ENCODE measurements around the gene MBNL1. TPM values are rescaled to one million over a fixed set of nuclear protein-coding genes. Genes with fewer than 3 reads are reported as not detected.
A peak's percentile ranks its signal among the peaks of the same experiment; 100 is the strongest.

MBNL1 gene
- total and polyA plus RNA-seq, 2 of the 4 experiments (the other 2 are of a cell fraction) = 127 to 664 TPM

- WGBS, 2 experiments (ENCODE audit: extremely low coverage in 2 of 2, insufficient read length in 1 of 2) = no CpG with 5 or more reads among the region's 5 CpGs
- Histone ChIP-seq H3K79me1 (ENCODE audit: low read depth in 1 of 2, low read length in 2 of 2) (peaks cover 0 to 36% of the 10 kb centered on the region in 2 experiments; a peak in 2 of 4 replicates), H2BK5ac (ENCODE audit: low read depth, low read length, poor library complexity, severe bottlenecking) (peak overlapping the region; percentile 3), H4K20me1 (ENCODE audit: insufficient read depth, low read length) (peaks cover 60% of the 10 kb centered on the region), H2AFZ (replicated peaks; ENCODE audit: low read length, poor library complexity) (no peak overlapping the region), H3K4me1 (ENCODE audit: control insufficient read depth, insufficient read depth, low read length) (peaks cover 9% of the 10 kb centered on the region; the same call in 1 of the 2 replicates), H3K4me3 (ENCODE audit: insufficient read depth, low read depth, low read length) (no peak overlapping the region), H2BK120ac (ENCODE audit: low read depth, low read length) (no peak overlapping the region), H3K27me3 (ENCODE audit: control insufficient read depth, insufficient read depth, low read length) (no peaks in the 10 kb centered on the region), H2BK15ac (ENCODE audit: low read depth, low read length) (no peak overlapping the region), H2BK20ac (ENCODE audit: low read depth, low read length) (no peak overlapping the region), H3K36me3 (ENCODE audit: control insufficient read depth, insufficient read depth, low read length) (no peaks in the 10 kb centered on the region; the same call in 1 of the 2 replicates), H3K56ac (ENCODE audit: extremely low read depth, insufficient read depth, low read length) (no peak overlapping the region), H3K4me2 (ENCODE audit: low read depth, low read length) (no peak overlapping the region), H3K27ac (ENCODE audit: insufficient read depth, low read length) (no peak overlapping the region), H3K9me1 (ENCODE audit: insufficient read depth, low read length) (peaks cover 17% of the 10 kb centered on the region), H4K5ac (ENCODE audit: low read depth, low read length) (no peak overlapping the region), H3K9ac (ENCODE audit: low read depth, low read length) (no peak overlapping the region), H2AK5ac (ENCODE audit: low read depth, low read length) (no peak overlapping the region), H3K9me3 (ENCODE audit: control insufficient read depth, insufficient read depth, low read length) (no peaks in the 10 kb centered on the region), H3K18ac (ENCODE audit: low read depth, low read length) (no peak overlapping the region), H3K14ac (replicated peaks; ENCODE audit: low read depth, low read length) (no peak overlapping the region), H3K4ac (ENCODE audit: low read depth, low read length) (no peak overlapping the region), H4K8ac (ENCODE audit: low read depth in 2 of 2, low read length in 2 of 2) (no peak overlapping the region), H3K23ac (ENCODE audit: low read depth, low read length) (no peak overlapping the region), H4K91ac (ENCODE audit: insufficient read depth, low read depth, low read length) (no peak overlapping the region), H2AK9ac (replicated peaks; ENCODE audit: low read depth, low read length, poor library complexity) (no peak overlapping the region)
- ATAC-seq (ENCODE audit: low read depth) (no peak), DNase-seq (no peak)
- POLR2A ChIA-PET (ENCODE audit: unreplicated experiment) = no interaction called here
- CTCF ChIA-PET = interaction anchor here (0.6 kb wide), 1 partner anchor 96 kb away, joined by 3 read pairs; no protein-coding TSS in a partner anchor
- dilution Hi-C loops (cut with HindIII; ENCODE audit: low sequenced_read_pairs, unreplicated experiment) = no loop called here
- intact Hi-C loops (cut with micrococcal nuclease) = no loop called here
- BruUV-seq (replicated peaks) = no TSS peak
- in situ Hi-C loops (cut with MboI; ENCODE audit: low sequenced_read_pairs) = no loop called here
- TF ChIP-seq MAZ (IDR thresholded peaks at IDR 0.05; ENCODE audit: borderline replicate concordance, low read depth, low read length) = no peak
- TF ChIP-seq ELK1 (IDR thresholded peaks at IDR 0.05; ENCODE audit: borderline replicate concordance, low read depth, low read length) = no peak
- TF ChIP-seq SMC3 (IDR thresholded peaks at IDR 0.05; ENCODE audit: low read depth, low read length) = no peak
- no peak for TF ChIP-seq USF2 (IDR thresholded peaks at IDR 0.05; ENCODE audit: low read depth, low read length)
- no peak for TF ChIP-seq FOS (IDR thresholded peaks at IDR 0.05; ENCODE audit: low read depth, low read length)
- no peak for TF ChIP-seq POLR2A (IDR thresholded peaks at IDR 0.05; ENCODE audit: low read depth, low read length)
- TF ChIP-seq CHD1 (IDR thresholded peaks at IDR 0.05; ENCODE audit: low read depth, low read length) = no peak
- TF ChIP-seq RFX5 (IDR thresholded peaks at IDR 0.05; ENCODE audit: low read depth, low read length) = no peak
- TF ChIP-seq NFE2L2 (IDR thresholded peaks at IDR 0.05; ENCODE audit: low read depth, low read length) = no peak
- TF ChIP-seq CEBPB (IDR thresholded peaks at IDR 0.05; ENCODE audit: low read depth, low read length) = no peak
- no peak for TF ChIP-seq RAD21 (IDR thresholded peaks at IDR 0.05; ENCODE audit: low read length)
- no peak for TF ChIP-seq RCOR1 (IDR thresholded peaks at IDR 0.05; ENCODE audit: insufficient replicate concordance, low read length)
- TF ChIP-seq BHLHE40 (IDR thresholded peaks at IDR 0.05; ENCODE audit: low read depth, low read length) = no peak
- no peak for TF ChIP-seq CTCF (conservative IDR thresholded peaks at IDR 0.05; ENCODE audit: low read depth, low read length)
- TF ChIP-seq MAFK (IDR thresholded peaks at IDR 0.05; ENCODE audit: low read depth, low read length) = no peak
- no peak for TF ChIP-seq MXI1 (IDR thresholded peaks at IDR 0.05; ENCODE audit: borderline replicate concordance, low read depth, low read length)
Measured at GRCh38 chr3:152291238-152291637, 22.5 kb downstream of the MBNL1 start.
